ENCODE measurements around the gene FCRLB. TPM values are rescaled to one million over a fixed set of nuclear protein-coding genes. Genes with fewer than 3 reads are reported as not detected.
"Not testable (repeated sequence)": the region's sequence is repeated elsewhere in the genome, so short reads cannot be mapped to it uniquely, and the experiment has no call there.

FCRLB gene, protein sequence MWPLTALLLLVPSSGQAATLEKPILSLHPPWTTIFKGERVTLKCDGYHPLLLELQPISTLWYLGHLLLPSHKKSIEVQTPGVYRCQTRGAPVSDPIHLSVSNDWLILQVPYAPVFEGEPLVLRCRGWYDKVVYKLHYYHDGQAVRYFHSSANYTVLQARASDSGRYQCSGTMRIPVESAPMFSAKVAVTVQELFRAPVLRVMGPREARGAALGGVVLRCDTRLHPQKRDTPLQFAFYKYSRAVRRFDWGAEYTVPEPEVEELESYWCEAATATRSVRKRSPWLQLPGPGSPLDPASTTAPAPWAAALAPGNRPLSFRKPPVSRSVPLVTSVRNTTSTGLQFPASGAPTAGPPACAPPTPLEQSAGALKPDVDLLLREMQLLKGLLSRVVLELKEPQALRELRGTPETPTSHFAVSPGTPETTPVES
- under 1 TPM; 0.24 to 0.51 (median 0.42) TPM for polyA plus RNA-seq (ENCODE audit: insufficient read depth in 1 of 5, insufficient read length in 5 of 5, low replicate concordance in 1 of 5)
- long read RNA-seq, donor 1: 0 reads
- long read RNA-seq, donor 2: 0 reads
- long read RNA-seq, donor 3: 0 reads
- long read RNA-seq, donor 4: 0 reads
- long read RNA-seq, donor 5, partial matches to known transcripts: 0 of 1 reads
- long read RNA-seq, donor 5, other reads (novel, unspliced or antisense): 0 of 1 reads
- long read RNA-seq, donor 6: 0 reads
- long read RNA-seq, donor 7: 0 reads
- long read RNA-seq, donor 8: 0 reads

DNA sequence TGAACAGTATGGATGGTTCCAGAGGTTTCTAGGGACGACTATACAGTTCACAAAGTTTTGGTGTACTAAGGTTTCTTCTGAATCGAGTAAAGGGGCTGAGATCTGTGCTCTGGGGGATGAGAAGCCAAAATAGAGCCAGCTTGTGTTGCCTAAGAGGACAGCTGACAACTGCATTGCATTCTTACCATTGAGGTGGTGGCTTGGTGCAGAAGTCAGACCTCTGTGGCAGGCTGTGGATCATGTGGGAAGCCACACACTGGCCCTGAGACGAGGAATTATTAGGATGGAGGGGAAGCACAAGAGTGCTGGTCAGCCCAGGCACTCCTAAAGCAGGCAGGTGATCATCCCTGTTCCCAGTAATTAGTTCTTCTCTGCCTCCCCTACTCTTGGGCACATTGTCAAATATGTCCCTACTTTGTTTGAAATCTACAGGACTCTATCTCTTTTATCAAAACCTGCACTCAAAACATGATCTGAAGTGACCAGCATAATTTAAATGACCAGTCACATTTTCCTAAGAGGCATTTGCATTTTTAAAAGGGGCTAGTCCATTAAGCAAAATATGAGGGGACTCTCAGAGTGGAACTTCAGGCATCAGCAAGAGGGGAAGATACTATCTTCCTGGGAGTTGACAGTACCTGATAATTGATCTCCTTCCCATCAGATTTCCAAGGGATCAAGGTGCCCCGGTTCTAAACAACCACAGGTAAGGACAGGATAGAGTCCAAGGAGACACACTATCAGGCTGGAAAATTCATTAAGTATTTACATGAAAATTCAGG, at the start of gene FCRLB:
Gene FCRLB (plus strand): TSS at position 589 of the 782 bp plus-strand sequence. CDS start 1,129 bp downstream, outside the sequence.
- no peak for DNase-seq

- not testable (repeated sequence) for DNase-seq
Observed at GRCh38 chr1:161673437-161673836, 47.9 kb upstream of the FCRLB start.

DNA sequence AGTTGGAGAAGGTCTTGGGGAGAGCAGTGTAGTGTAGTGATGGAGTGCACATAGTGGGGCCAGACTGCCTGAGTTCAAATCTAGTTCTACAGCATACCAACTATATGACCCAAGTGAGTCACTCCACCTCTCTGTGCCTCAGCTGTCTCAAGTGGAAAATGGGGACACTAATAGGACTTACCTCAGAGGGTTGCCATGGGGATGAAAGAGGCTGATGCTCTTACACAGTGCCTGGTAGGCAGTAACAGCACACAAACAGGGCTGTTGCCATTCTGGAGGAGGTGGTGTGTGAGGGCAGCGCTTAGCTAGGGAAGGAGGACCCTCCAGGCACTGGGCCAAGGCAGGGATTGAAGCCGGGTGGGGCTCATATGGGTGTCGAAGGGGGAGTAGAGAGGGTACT, 46.9 kb upstream of the FCRLB start:
- DNase-seq: not testable (repeated sequence)

DNA sequence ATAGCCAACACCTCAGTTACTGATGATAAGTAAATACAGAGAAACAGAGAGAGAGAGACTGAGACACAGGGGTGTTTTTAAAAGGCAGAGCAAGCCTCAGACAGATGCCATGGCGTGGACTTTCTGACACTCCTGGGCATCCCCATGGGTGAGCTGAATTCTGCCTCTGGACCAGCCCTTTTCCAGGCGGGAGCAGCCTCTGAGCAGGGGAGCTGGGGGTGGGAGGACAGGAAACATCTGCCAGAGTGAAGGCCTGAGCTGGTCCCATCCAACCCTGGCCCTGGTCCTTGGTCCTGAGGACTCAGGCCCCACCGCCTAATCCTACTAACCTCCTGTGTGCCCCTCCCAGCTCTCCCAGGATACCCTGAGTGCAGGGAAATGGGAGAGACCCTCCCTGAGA, 46.4 kb upstream of the FCRLB start:
- DNase-seq: peak in 1 of 2 donors; percentile 6

GRCh38 chr1:161676441-161676840, 44.9 kb upstream of the FCRLB start:
- DNase-seq: no peak

GRCh38 chr1:161676958-161677689, 44.2 kb upstream of the FCRLB start:
- DNase-seq: no peak

GRCh38 chr1:161678500-161678899, 42.8 kb upstream of the FCRLB start:
- no peak for DNase-seq

- DNase-seq: no peak
Observed at GRCh38 chr1:161681879-161682278, 39.5 kb upstream of the FCRLB start.

DNA sequence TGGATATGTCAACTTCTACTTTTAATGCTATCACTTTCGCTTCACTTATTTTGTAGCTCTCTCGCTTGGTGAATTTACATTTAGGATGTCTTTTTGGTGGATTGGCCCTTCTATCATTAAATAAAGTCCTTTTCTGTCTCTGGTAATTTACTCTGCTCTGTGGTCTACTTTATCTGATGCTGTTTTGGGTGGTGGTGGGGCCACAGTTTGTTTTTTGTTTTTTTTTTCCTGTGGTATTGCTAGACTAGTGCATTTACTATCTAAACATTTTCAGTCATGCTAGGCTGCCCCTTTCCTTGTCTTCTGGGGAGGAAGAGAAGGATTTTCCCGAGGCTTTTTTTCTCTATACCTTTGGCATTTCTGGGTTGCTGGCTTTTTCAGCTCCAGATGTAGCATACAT, 32.4 kb upstream of the FCRLB start:
- no peak for DNase-seq

DNA sequence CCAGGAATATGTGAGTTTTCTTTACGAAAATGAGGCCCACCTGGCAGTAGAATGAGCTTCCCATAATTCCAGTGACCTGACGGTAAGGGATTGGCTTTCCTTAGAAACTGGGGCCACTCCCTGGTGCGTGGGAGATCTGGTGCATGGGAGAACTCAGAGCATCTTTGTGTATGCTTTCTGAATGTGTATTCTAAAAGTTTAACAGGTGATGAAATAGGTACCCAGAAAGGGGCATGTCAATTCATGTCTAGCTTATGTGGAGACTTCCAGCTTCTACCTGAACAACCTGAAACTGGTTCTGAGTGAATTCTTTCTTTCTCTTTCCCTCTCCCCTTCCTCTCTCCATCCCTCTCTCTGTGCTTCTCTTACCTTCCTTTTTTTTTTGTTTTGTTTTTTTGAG, 29.5 kb upstream of the FCRLB start:
- no peak for DNase-seq

- DNase-seq: not testable (repeated sequence)
Observed at GRCh38 chr1:161693020-161693712, 28.2 kb upstream of the FCRLB start.

GRCh38 chr1:161698302-161698701, 23.0 kb upstream of the FCRLB start:
- DNase-seq: not testable (repeated sequence)

DNA sequence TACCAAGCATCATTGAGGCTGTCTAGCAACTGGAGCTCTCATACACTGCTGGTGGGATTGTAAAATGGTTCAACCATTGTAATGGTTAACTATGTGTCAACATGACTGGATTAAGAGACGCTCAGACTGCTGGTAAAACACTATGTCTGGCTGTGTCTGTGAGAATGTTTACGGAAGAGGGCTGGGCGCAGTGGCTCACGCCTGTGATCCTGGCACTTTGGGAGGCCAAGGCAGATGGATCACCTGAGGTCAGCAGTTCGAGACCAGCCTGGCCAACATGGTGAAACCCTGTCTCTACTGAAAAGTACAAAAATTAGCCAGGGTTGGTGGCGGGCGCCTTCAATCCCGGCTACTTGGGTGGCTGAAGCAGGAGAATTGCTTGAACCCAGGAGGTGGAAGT, 19.1 kb upstream of the FCRLB start:
- DNase-seq: peak in 1 of 2 donors; percentile 5

- no peak for DNase-seq
Observed at GRCh38 chr1:161705537-161705936, 15.8 kb upstream of the FCRLB start.

GRCh38 chr1:161706113-161706481, 15.2 kb upstream of the FCRLB start:
- no peak for DNase-seq

- DNase-seq: no peak
Observed at GRCh38 chr1:161706482-161707347, 14.6 kb upstream of the FCRLB start, which contains the start of gene FCRLA. Gene FCRLA (plus strand): TSS chr1:161707229. CDS start chr1:161707265, 36 bp downstream.

DNA sequence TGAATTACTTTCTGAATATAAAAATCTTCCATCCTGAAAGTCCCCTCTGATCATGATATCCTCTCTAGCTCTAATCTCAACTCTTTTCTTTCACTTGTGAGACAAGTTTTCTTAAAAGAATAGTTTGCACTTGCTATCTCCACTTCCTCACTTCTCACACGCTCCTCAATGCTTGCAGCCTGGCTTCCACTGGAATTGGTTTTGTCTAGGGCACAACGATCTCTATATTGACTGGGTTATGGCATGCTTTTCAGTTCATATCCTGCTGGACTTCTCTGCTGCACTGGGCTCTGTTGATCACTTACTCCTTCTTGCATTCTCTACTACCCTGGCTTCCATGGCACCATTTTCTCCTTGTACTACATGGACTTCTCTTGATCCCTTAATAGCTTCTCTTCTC, 13.8 kb upstream of the FCRLB start:
- no peak for DNase-seq

DNA sequence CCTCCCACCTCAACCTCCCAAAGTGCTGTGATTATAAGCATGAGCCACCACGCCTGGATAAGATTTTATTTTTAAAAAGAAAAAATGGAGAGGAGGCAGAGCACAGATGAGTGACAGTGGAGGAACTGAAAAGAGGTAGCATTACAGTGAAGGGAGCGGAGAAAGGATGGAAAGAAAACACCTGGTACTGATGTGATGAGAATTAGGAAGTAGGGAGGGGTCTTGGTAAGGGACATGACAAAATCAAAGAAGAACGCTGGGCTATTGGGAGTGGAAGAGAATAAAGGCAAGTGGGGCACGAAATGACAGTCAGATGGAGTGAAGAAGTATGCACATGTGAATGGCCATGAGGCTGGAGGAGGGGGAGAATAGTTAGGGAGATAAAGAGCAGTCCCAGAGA, 12.0 kb upstream of the FCRLB start:
- no peak for DNase-seq

GRCh38 chr1:161710560-161710959, 10.8 kb upstream of the FCRLB start:
- DNase-seq: no peak
